NK-92 treated with Interleukin-12 subunit alpha and Interleukin-12 subunit beta, amount 100 ng/mL, for 24 hours (cell line): ENCODE measurements around the gene RAB40AL.

Source experiments
- DNase-seq: peaks from one replicate; lab custom pipeline; 2025; lab: John Stamatoyannopoulos, UW

The RAB40AL gene

DNA sequence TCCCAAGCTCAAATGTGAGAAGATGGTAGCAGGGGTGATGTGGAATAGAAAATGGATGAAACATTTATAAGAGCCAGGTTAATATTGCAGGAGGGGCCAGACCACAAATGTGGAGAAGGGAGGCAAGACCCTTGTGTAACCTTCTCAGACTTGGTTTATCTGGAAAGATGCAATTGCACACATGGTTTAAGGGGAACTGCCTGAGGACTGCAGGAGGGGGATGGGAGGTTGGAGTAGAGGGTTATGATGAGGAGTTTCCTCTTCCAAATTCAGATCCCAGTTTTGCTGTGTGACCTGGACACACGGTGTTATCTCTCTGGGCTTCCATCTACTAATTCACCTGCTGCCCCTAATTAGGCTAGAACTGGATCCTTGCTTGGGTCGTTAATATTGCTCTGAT is 46.1 kb downstream of the RAB40AL start:
- DNase-seq = no peak

DNA sequence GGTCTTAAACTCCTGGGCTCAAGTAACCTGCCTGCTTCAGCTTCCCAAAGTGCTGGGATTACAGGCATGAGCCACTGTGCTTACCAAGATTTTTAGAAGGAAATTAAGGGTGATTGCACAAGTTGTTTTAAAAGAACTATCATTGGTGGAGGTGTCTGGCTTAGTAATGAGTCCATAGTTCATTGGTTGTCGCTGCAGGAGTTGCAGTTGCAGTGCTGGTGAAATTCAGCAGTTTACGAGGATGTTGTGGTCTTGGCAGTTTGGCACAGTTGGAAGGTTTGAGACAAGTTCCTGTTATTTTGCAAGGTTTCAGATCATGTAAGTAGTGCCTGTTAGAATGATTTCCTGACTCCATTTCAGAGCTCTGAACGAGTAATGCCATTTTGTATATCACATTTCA is 48.1 kb downstream of the RAB40AL start:
- no peak for DNase-seq
